ENCODE results near the gene MT1F.

Gene MT1F

GRCh38 chr16:56625943-56626654 is 31.7 kb upstream of the MT1F start:
- DNase-seq (ENCODE audit: low read depth in 2 of 2) = no peak

- no peak for DNase-seq (ENCODE audit: low read depth in 2 of 2)
These were observed 31.1 kb upstream of the MT1F start for GRCh38 chr16:56626685-56627084.

GRCh38 chr16:56628486-56629350 is 29.0 kb upstream of the MT1F start:
- DNase-seq (ENCODE audit: low read depth in 2 of 2) = no peak

DNA sequence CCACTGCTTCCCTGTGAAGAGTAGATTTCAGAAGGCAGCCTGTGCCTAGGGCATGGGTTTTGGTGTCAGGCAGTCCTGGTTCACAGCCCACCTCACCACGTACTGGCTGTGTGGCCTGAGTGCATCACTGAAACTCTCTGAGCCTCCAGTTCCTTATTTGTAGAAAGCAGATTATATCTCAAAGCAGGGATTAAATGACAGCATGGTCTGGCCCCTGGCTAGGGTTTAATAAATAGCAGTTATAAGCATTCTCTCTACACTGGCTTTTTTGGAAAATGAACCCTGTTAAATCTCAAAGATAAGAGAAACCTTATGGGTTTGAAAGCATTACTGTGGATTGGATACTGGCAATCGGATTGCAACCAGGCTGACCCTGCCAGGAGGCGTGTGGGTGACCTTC is 28.2 kb upstream of the MT1F start:
- no peak for DNase-seq (ENCODE audit: low read depth in 2 of 2)

DNA sequence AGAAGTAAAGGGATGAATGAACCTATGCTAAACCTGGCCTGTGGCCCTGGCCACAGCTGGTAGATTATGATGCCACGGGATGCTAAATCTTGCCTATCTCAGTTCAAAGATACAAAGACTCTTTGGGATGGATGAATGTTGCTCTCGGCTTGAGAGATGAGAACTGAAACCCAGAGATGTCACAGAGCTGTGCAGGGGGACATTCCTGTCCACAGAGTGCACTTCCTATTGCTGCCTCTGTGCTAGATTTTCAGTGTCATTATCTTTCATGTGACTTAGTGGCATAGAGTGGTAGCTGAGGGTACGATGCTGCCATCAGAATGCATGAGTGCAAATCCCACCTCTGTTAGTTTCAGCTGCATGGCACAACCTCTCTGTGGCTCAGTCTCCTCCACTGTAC is 27.6 kb upstream of the MT1F start:
- no peak for DNase-seq (ENCODE audit: low read depth in 2 of 2)

DNA sequence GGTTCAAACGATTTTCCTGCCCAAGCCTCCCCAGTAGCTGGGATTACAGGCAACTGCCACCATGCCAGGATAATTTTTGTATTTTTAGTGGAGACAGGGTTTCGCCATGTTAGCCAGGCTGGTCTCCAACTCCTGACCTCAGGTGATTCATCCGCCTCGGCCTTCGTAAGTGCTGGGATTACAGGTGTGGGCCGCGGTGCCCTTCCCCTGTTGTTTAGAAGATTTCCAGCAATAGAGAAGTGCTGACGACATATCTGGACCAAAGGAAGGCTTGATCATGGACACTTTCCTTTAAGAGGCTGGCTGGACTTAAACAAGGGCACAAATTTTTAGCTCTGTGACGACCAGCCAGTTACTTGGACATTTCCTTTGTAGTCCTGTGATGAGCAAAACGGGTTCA is 26.6 kb upstream of the MT1F start:
- DNase-seq (ENCODE audit: low read depth in 2 of 2) = no peak

DNA sequence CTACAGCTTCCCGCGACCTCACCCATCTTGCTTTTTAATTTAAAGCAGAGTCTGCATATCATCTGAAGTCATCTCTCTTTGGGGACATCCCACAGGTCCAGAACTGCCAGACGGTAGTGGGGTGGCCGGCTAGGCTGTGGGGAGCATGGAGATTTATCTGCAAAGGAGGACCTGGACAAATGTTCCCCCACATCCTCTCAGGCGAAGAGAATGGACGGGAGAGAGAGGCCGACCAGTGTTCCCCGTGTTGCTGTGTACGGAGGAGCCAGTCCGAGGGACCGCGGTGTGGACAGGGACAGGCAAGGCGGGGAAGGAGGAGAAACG is 26.0 kb upstream of the MT1F start:
- DNase-seq (ENCODE audit: low read depth in 2 of 2) = no peak

GRCh38 chr16:56632156-56632847 is 25.5 kb upstream of the MT1F start, which contains the start of gene MT1M:
TSS of gene MT1M (plus strand) at chr16:56632659. CDS start at chr16:56632732, 73 bp downstream.
- DNase-seq (ENCODE audit: low read depth in 2 of 2) = no peak

- DNase-seq (ENCODE audit: low read depth in 2 of 2) = no peak
These were observed 24.9 kb upstream of the MT1F start for GRCh38 chr16:56632848-56633365.

GRCh38 chr16:56633535-56633934 is 24.2 kb upstream of the MT1F start:
- no peak for DNase-seq (ENCODE audit: low read depth in 2 of 2)

GRCh38 chr16:56634715-56635440 is 22.9 kb upstream of the MT1F start:
- DNase-seq (ENCODE audit: low read depth in 2 of 2) = no peak

DNA sequence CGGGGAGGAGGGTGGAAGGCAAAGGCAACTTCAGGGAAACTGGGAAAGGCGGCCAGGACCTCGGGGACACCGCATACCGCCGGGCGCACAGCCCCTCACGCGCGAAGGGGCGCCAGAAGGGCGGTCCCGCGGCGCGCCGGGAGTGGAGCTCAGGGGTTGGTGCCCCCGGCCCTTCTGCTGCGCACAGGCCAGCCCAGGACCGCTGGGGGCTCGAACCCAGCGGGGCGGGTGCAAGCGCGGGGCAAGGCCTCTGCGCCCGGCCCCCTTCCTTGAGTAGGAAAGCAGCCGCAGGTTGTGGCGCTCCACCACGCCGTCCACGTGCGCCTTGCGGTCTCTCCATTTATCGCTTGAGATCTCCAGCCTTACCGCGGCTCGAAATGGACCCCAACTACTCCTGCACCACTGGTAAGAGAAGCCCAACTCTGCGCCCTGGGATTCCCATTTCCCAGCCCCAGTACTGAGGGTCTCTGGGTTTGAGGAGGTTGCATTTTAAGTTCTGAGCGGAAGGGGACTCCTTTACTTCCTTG is 22.3 kb upstream of the MT1F start:
- DNase-seq (ENCODE audit: low read depth in 2 of 2) = no peak

DNA sequence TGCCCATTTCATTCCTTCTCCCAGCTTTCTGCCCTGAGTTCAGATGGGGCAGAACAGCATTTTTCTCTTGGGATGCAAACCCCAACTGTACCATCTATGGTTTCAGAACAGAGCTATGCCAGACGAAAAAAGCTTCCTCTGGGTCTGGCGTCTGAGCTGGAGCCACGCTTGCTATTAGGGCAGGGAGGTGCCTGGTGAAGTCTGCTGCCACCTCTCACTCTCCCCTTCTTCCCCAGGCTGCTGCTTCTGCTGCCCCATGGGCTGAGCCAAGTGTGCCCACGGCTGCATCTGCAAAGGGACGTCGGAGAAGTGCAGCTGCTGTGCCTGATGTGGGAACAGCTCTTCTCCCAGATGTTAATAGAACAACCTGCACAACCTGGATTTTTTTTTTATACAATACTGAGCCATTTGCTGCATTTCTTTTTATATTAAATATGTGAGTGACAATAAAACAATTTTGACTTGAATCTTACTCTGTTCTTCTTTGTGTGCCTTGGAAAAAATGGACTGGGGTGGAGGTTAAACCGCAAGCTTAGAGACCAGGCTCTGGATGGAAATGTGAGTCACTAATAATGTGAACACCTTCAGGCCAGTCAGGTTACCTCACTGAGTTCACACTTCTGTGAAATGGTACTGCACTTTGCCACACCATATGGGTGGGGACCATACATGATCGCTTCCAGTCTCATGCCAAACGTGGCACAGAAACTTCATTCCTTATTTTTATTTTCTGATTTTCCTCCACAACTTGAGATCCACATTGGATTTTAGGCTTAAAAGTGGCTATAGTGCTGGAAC is 20.9 kb upstream of the MT1F start:
- no peak for DNase-seq (ENCODE audit: low read depth in 2 of 2)

DNA sequence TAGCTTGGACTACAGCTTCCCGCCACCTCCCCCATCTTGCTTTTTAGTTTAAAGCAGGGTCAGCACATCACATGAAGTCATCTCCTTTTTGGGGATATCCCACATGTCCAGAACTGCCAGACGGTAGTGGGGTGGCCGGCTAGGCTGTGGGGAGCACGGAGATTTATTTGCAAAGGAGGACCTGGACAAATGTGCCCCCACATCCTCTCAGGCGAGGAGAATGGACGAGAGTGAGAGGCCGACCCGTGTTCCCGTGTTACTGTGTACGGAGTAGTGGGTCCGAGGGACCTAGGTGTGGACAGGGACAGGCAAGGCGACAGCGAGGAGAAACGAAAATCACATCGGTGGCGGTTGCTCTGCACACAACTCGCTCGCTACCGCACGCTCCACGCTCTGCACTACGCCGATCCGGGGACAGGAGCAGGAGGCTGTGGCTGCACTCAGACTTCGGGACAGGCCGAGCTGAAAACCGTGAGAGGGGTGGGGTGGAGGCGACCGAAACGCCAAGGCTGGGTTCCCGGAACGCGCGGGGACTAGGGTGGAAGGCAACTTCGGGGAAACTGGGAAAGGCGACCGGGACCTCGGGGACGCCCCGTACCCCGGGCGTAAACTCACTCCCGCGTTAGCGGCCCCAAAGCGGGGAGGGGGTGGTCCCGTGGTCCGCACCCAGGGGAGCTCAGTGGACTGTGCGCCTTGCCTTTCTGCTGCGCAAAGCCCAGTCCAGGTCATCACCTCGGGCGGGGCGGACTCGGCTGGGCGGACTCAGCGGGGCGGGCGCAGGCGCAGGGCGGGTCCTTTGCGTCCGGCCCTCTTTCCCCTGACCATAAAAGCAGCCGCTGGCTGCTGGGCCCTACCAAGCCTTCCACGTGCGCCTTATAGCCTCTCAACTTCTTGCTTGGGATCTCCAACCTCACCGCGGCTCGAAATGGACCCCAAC is 19.7 kb upstream of the MT1F start, which contains the start of gene MT1A:
Gene MT1A (plus strand): TSS at position 853 of the 937 bp plus-strand sequence. CDS start 73 bp downstream, at position 926.
- DNase-seq (ENCODE audit: low read depth in 2 of 2) = no peak

DNA sequence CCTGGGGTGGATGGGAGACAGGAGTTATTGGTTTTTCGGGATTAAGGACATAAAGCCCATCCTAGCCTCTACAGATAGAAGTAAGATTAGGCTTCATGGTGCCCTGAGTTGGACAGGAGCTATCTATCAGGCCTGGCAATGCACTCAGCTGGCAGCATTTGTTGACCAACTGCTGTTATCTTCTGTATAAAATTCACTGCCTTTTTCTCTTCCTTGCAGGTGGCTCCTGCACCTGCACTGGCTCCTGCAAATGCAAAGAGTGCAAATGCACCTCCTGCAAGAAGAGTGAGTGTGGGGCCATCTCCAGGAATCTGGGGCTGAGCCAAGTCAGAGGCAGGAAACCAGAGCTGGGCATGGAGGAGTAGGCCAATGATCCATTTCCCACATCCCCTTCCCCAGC is 18.7 kb upstream of the MT1F start:
- DNase-seq (ENCODE audit: low read depth in 2 of 2) = no peak

- DNase-seq (ENCODE audit: low read depth in 2 of 2) = no peak
These were observed 17.7 kb upstream of the MT1F start for GRCh38 chr16:56640076-56640475.

- no peak for DNase-seq (ENCODE audit: low read depth in 2 of 2)
These were observed 16.6 kb upstream of the MT1F start for GRCh38 chr16:56641166-56641565.

DNA sequence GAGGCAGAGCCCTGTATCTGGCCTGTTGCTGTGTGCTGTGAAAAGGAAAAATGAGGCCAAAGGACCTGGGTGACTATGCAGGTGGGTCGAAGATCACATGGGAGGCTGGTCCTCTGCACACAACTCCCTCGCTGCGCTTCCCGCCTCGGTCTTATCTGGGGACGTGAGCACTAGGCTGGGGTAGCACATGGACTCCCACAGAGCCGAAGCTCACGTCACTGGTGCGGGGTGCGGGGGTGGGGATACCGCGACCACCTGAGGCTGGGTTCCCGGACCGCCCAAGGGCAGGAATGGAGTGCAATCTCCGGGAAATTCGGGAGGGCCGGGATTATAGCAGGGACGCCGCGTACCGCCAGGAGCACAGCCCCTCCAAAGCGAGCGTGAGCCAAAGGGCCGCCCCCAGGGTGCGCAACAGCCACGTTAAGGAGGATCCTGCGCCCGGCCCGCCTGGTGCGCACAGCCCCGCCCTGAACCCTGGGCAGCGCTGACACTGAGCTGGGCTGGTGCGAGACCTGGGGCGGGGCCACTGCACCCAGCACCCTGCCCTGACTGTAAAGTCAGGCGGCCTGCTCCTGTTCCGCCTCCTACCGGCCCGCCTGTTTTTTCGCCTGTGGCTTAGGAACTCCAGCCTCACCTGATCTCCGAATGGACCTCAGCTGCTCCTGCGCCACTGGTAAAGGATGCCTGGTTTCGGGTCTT is 14.5 kb upstream of the MT1F start:
- DNase-seq (ENCODE audit: low read depth in 2 of 2) = peak; percentile 59 to 72

- DNase-seq (ENCODE audit: low read depth in 2 of 2) = no peak
These were observed 13.9 kb upstream of the MT1F start for GRCh38 chr16:56643833-56644232.

Measured in stimulated activated CD4-positive, alpha-beta T cell treated with anti-CD3 and anti-CD28 coated beads, Interleukin-15, amount 100 ng/mL, for 48 hours (primary cell).